Measurements from ENCODE around the gene EMILIN2. TPM values are rescaled to one million over a fixed set of nuclear protein-coding genes. Genes with fewer than 3 reads are reported as not detected.

EMILIN2 gene
- total RNA-seq, 1 experiment from 2014 or later, result 0.07 TPM

- BruUV-seq (replicated peaks), result no TSS peak
- Histone ChIP-seq H3K27ac (no peak overlapping the region), H3K9me3 (ENCODE audit: insufficient read depth, low read depth) (no peaks in the 10 kb centered on the region), H2AFZ (no peak overlapping the region), H3K27me3 (ENCODE audit: insufficient read depth, low read depth) (no peaks in the 10 kb centered on the region), H3K36me3 (ENCODE audit: low read depth) (no peaks in the 10 kb centered on the region), H3K79me2 (ENCODE audit: low read depth) (no peaks in the 10 kb centered on the region), H3K4me3 (no peak overlapping the region), H3K4me1 (replicated peaks; ENCODE audit: insufficient read depth) (no peaks in the 10 kb centered on the region), H3K4me2 (no peak overlapping the region), H4K20me1 (ENCODE audit: insufficient read depth) (no peaks in the 10 kb centered on the region), H3F3A (ENCODE audit: insufficient read depth, low read depth) (no peaks in the 10 kb centered on the region), H3K9me2 (ENCODE audit: insufficient read depth) (no peaks in the 10 kb centered on the region)
- no peak for DNase-seq
- ChIA-PET CTCF (interaction anchor here (0.5 kb wide), 1 partner anchor 141 kb away, joined by 3 read pairs; no protein-coding TSS in a partner anchor), POLR2A (ENCODE audit: unreplicated experiment) (no interaction called here)
- intact Hi-C loops (cut with micrococcal nuclease; ENCODE audit: unreplicated experiment), result no loop called here
- TF ChIP-seq, protein P1, sequence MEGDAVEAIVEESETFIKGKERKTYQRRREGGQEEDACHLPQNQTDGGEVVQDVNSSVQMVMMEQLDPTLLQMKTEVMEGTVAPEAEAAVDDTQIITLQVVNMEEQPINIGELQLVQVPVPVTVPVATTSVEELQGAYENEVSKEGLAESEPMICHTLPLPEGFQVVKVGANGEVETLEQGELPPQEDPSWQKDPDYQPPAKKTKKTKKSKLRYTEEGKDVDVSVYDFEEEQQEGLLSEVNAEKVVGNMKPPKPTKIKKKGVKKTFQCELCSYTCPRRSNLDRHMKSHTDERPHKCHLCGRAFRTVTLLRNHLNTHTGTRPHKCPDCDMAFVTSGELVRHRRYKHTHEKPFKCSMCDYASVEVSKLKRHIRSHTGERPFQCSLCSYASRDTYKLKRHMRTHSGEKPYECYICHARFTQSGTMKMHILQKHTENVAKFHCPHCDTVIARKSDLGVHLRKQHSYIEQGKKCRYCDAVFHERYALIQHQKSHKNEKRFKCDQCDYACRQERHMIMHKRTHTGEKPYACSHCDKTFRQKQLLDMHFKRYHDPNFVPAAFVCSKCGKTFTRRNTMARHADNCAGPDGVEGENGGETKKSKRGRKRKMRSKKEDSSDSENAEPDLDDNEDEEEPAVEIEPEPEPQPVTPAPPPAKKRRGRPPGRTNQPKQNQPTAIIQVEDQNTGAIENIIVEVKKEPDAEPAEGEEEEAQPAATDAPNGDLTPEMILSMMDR (conservative IDR thresholded peaks at IDR 0.05), result no peak
Measured at GRCh38 chr18:2894131-2894840, 47.5 kb downstream of the EMILIN2 start.

GRCh38 chr18:2894841-2895370, 48.1 kb downstream of the EMILIN2 start:
- ChIA-PET CTCF (no interaction called here), POLR2A (ENCODE audit: unreplicated experiment) (no interaction called here)
- no peak overlapping the region for H3K27ac ChIP-seq
- intact Hi-C loops (cut with micrococcal nuclease; ENCODE audit: unreplicated experiment), result no loop called here
- H3K27me3 ChIP-seq (ENCODE audit: insufficient read depth, low read depth), result no peaks in the 10 kb centered on the region
- no peaks in the 10 kb centered on the region for H3K9me3 ChIP-seq (ENCODE audit: insufficient read depth, low read depth)
- no peaks in the 10 kb centered on the region for H3K9me2 ChIP-seq (ENCODE audit: insufficient read depth)
- no peaks in the 10 kb centered on the region for H3F3A ChIP-seq (ENCODE audit: insufficient read depth, low read depth)
- no peak for TF ChIP-seq EZH2 (IDR thresholded peaks at IDR 0.05; ENCODE audit: low read depth)
- TF ChIP-seq, protein P1 (conservative IDR thresholded peaks at IDR 0.05), result no peak
- H3K4me3 ChIP-seq, result no peak overlapping the region
- no TSS peak for BruUV-seq (replicated peaks)
- H4K20me1 ChIP-seq (ENCODE audit: insufficient read depth), result no peaks in the 10 kb centered on the region
- no peaks in the 10 kb centered on the region for H3K79me2 ChIP-seq (ENCODE audit: low read depth)
- H3K36me3 ChIP-seq (ENCODE audit: low read depth), result no peaks in the 10 kb centered on the region
- H2AFZ ChIP-seq, result no peak overlapping the region
- no peak overlapping the region for H3K4me2 ChIP-seq
- no peak for DNase-seq
- H3K4me1 ChIP-seq (replicated peaks; ENCODE audit: insufficient read depth), result no peaks in the 10 kb centered on the region

GRCh38 chr18:2895391-2895790, 48.6 kb downstream of the EMILIN2 start:
- H3K27ac ChIP-seq, result no peak overlapping the region
- DNase-seq, result no peak
- H3K9me2 ChIP-seq (ENCODE audit: insufficient read depth), result no peaks in the 10 kb centered on the region
- TF ChIP-seq, protein P1 (conservative IDR thresholded peaks at IDR 0.05), result no peak
- TF ChIP-seq EZH2 (IDR thresholded peaks at IDR 0.05; ENCODE audit: low read depth), result no peak
- H3K27me3 ChIP-seq (ENCODE audit: insufficient read depth, low read depth), result no peaks in the 10 kb centered on the region
- no peak overlapping the region for H2AFZ ChIP-seq
- no peaks in the 10 kb centered on the region for H3K4me1 ChIP-seq (replicated peaks; ENCODE audit: insufficient read depth)
- H3F3A ChIP-seq (ENCODE audit: insufficient read depth, low read depth), result no peaks in the 10 kb centered on the region
- POLR2A ChIA-PET (ENCODE audit: unreplicated experiment), result no interaction called here
- H3K9me3 ChIP-seq (ENCODE audit: insufficient read depth, low read depth), result no peaks in the 10 kb centered on the region
- no peak overlapping the region for H3K4me3 ChIP-seq
- intact Hi-C loops (cut with micrococcal nuclease; ENCODE audit: unreplicated experiment), result no loop called here
- no peaks in the 10 kb centered on the region for H3K36me3 ChIP-seq (ENCODE audit: low read depth)
- no peaks in the 10 kb centered on the region for H4K20me1 ChIP-seq (ENCODE audit: insufficient read depth)
- no peak overlapping the region for H3K4me2 ChIP-seq
- CTCF ChIA-PET, result no interaction called here
- H3K79me2 ChIP-seq (ENCODE audit: low read depth), result no peaks in the 10 kb centered on the region
- BruUV-seq (replicated peaks), result no TSS peak

Measured in PC-9 (cell line).